ENCODE data around the gene OR10J5.

DNA sequence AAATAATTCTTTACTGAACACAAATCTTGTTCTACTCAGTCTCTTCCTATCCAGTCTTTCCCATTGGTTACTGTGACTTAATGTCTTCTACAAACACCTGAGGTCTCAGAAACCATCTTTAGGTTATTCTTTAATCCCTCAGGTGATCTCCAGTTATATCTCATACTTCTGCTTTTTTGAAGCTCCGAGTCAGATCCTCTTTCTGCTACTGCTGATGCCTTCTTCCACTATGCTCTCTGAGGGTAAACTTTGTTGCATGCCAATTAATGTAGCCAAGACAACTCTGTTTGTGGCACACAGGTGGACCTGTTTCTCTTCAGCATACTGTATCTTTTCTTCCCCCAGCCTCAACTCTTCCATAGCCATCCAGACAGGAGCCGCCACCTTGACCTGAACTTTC lies 48.7 kb upstream of the OR10J5 start:
- TF ChIP-seq CTCF (conservative IDR thresholded peaks at IDR 0.05; ENCODE audit: low read depth, low read length): no peak
- no peak for TF ChIP-seq EZH2 (IDR thresholded peaks at IDR 0.05; ENCODE audit: borderline replicate concordance, low read depth, low read length, poor library complexity, severe bottlenecking)
